ENCODE results near the gene ATG2B.

Gene ATG2B

GRCh38 chr14:96309896-96310330 is 53.2 kb downstream of the ATG2B start:
- no peak for DNase-seq (ENCODE audit: low spot score)

- DNase-seq (ENCODE audit: low spot score), result no peak
Observed at GRCh38 chr14:96309133-96309895, 53.8 kb downstream of the ATG2B start.

GRCh38 chr14:96307434-96307833 is 55.7 kb downstream of the ATG2B start:
- DNase-seq (ENCODE audit: low spot score), result no peak

- DNase-seq (ENCODE audit: low spot score), result no peak
Observed at GRCh38 chr14:96304956-96305355, 58.2 kb downstream of the ATG2B start.

GRCh38 chr14:96303981-96304380 is 59.2 kb downstream of the ATG2B start:
- DNase-seq (ENCODE audit: low spot score), result no peak

- DNase-seq (ENCODE audit: low spot score), result no peak
Observed at GRCh38 chr14:96299441-96299840, 63.7 kb downstream of the ATG2B start.

- no peak for DNase-seq (ENCODE audit: low spot score)
Observed at GRCh38 chr14:96297997-96298515, 65.1 kb downstream of the ATG2B start.

GRCh38 chr14:96297000-96297399 is 66.1 kb downstream of the ATG2B start:
- no peak for DNase-seq (ENCODE audit: low spot score)

GRCh38 chr14:96294246-96294645 is 68.9 kb downstream of the ATG2B start:
- DNase-seq (ENCODE audit: low spot score), result no peak

- no peak for DNase-seq (ENCODE audit: low spot score)
Observed at GRCh38 chr14:96287856-96288255, 75.3 kb downstream of the ATG2B start.

- no peak for DNase-seq (ENCODE audit: low spot score)
Observed at GRCh38 chr14:96286251-96286650, 76.9 kb downstream of the ATG2B start.

GRCh38 chr14:96285667-96286066 is 77.5 kb downstream of the ATG2B start:
- no peak for DNase-seq (ENCODE audit: low spot score)

GRCh38 chr14:96284430-96284829 is 78.7 kb downstream of the ATG2B start:
- DNase-seq (ENCODE audit: low spot score), result no peak

GRCh38 chr14:96284008-96284407 is 79.1 kb downstream of the ATG2B start:
- no peak for DNase-seq (ENCODE audit: low spot score)

- no peak for DNase-seq (ENCODE audit: low spot score)
Observed at GRCh38 chr14:96281486-96281885, 81.7 kb downstream of the ATG2B start.

- no peak for DNase-seq (ENCODE audit: low spot score)
Observed at GRCh38 chr14:96280104-96280503, 83.0 kb downstream of the ATG2B start.

- no peak for DNase-seq (ENCODE audit: low spot score)
Observed at GRCh38 chr14:96279564-96279963, 83.6 kb downstream of the ATG2B start.

- DNase-seq (ENCODE audit: low spot score), result no peak
Observed at GRCh38 chr14:96277890-96278289, 85.3 kb downstream of the ATG2B start.

GRCh38 chr14:96275177-96276112 is 87.7 kb downstream of the ATG2B start:
- peak; percentile 69 for DNase-seq (ENCODE audit: low spot score)

GRCh38 chr14:96274543-96274942 is 88.6 kb downstream of the ATG2B start:
- no peak for DNase-seq (ENCODE audit: low spot score)

GRCh38 chr14:96274122-96274521 is 89.0 kb downstream of the ATG2B start:
- DNase-seq (ENCODE audit: low spot score), result no peak

GRCh38 chr14:96273629-96274028 is 89.5 kb downstream of the ATG2B start:
- DNase-seq (ENCODE audit: low spot score), result no peak
